ENCODE results near the gene FAM222B. TPM values are rescaled to one million over a fixed set of nuclear protein-coding genes. Genes with fewer than 3 reads are reported as not detected.
A peak's percentile ranks its signal among the peaks of the same experiment; 100 is the strongest.

The FAM222B gene
- total and polyA plus RNA-seq, 7 experiments from 2014 or later: 11.8 to 24.4 (median 22.3) TPM

- Mint-ChIP-seq H3K36me3 (peaks cover 0 to 27% (median 9%) of the 10 kb centered on the region in 5 donors), H3K4me1 (peaks cover 0 to 13% (median 4%) of the 10 kb centered on the region in 7 donors), H3K9me3 (no peaks in the 10 kb centered on the region), H3K27ac (peak overlapping the region in 3 of 9 donors; percentile 32 to 79 (median 59)), H3K27me3 (no peaks in the 10 kb centered on the region), H3K4me3 (no peak overlapping the region)
- H3K36me3 ChIP-seq (ENCODE audit: control insufficient read depth in 2 of 3, insufficient read depth in 3 of 3, low read length in 3 of 3): peaks cover 0 to 34% (median 17%) of the 10 kb centered on the region in 3 experiments
- ATAC-seq: no peak
- H3K4me1 ChIP-seq (ENCODE audit: control insufficient read depth in 2 of 2, insufficient read depth in 2 of 2, low read length in 2 of 2): no peaks in the 10 kb centered on the region
- no peak overlapping the region for H3K27ac ChIP-seq (ENCODE audit: low read depth, low read length)
- no peaks in the 10 kb centered on the region for H3K27me3 ChIP-seq (ENCODE audit: control insufficient read depth in 2 of 2, insufficient read depth in 2 of 2, low read length in 2 of 2)
- no peaks in the 10 kb centered on the region for H3K9me3 ChIP-seq (ENCODE audit: control insufficient read depth in 2 of 3, low read length in 3 of 3)
- no peak for DNase-seq
- ChIA-PET POLR2A (no interaction called here), CTCF (interaction anchor here (14.7 kb wide), 1 partner anchor 31 kb away, joined by 331 read pairs; the partner anchor contains the start of genes NEK8, RPL23A and TLCD1)
- H3K4me3 ChIP-seq (ENCODE audit: low read length): no peak overlapping the region
- intact Hi-C loops (cut with micrococcal nuclease): no loop called here
Observed at GRCh38 chr17:28755486-28755885, 87.1 kb downstream of the FAM222B start.

GRCh38 chr17:28751600-28752366 lies 90.8 kb downstream of the FAM222B start:
- H3K27ac ChIP-seq (ENCODE audit: low read depth, low read length): no peak overlapping the region
- Mint-ChIP-seq H3K9me3 (no peaks in the 10 kb centered on the region), H3K36me3 (peaks cover 0 to 10% (median 0%) of the 10 kb centered on the region in 5 donors), H3K27ac (no peak overlapping the region), H3K4me1 (peaks cover 0 to 16% (median 9%) of the 10 kb centered on the region in 7 donors), H3K4me3 (no peak overlapping the region), H3K27me3 (no peaks in the 10 kb centered on the region)
- peaks cover 0 to 4% of the 10 kb centered on the region in 2 donors for H3K4me1 ChIP-seq (ENCODE audit: control insufficient read depth in 2 of 2, insufficient read depth in 2 of 2, low read length in 2 of 2)
- CTCF ChIA-PET: interaction anchor here (0.6 to 14.7 kb wide), 5 partner anchors 9 to 240 kb away, joined by 3 to 331 read pairs (median 4); partner anchors contain the start of genes NEK8, RPL23A and TLCD1
- no peak for DNase-seq
- peaks cover 0 to 25% (median 0%) of the 10 kb centered on the region in 3 experiments for H3K36me3 ChIP-seq (ENCODE audit: control insufficient read depth in 2 of 3, insufficient read depth in 3 of 3, low read length in 3 of 3)
- POLR2A ChIA-PET: interaction anchor here (0.5 to 16.9 kb wide), 5 partner anchors 23 to 379 kb away, joined by 3 to 269 read pairs (median 3); partner anchors contain the start of genes NEK8, RPL23A and TLCD1
- no peak overlapping the region for H3K4me3 ChIP-seq (ENCODE audit: low read length)
- ATAC-seq: no peak
- H3K27me3 ChIP-seq (ENCODE audit: control insufficient read depth in 2 of 2, insufficient read depth in 2 of 2, low read length in 2 of 2): no peaks in the 10 kb centered on the region
- no peaks in the 10 kb centered on the region for H3K9me3 ChIP-seq (ENCODE audit: control insufficient read depth in 2 of 3, low read length in 3 of 3)
- intact Hi-C loops (cut with micrococcal nuclease): loop anchor here in 1 of 2 donors (5.0 kb wide), 1 partner anchor 34 kb away; the partner anchor contains the start of genes RAB34 and RPL23A

- Mint-ChIP-seq H3K4me3 (peak overlapping the region in 1 of 10 donors; percentile 51), H3K36me3 (peaks cover 0 to 4% (median 0%) of the 10 kb centered on the region in 5 donors), H3K27ac (peak overlapping the region in 4 of 9 donors; percentile 11 to 52 (median 38)), H3K4me1 (peaks cover 0 to 29% (median 15%) of the 10 kb centered on the region in 7 donors), H3K9me3 (no peaks in the 10 kb centered on the region), H3K27me3 (no peaks in the 10 kb centered on the region)
- CTCF ChIA-PET: interaction anchor here (0.6 to 14.7 kb wide), 8 partner anchors 14 to 242 kb away, joined by 3 to 331 read pairs (median 5); partner anchors contain the start of genes FLOT2, NEK8, RPL23A and TLCD1
- peak; percentile 96 for ATAC-seq
- Histone ChIP-seq H3K9me3 (ENCODE audit: control insufficient read depth in 2 of 3, low read length in 3 of 3) (no peaks in the 10 kb centered on the region), H3K36me3 (ENCODE audit: control insufficient read depth in 2 of 3, insufficient read depth in 3 of 3, low read length in 3 of 3) (peaks cover 0 to 24% (median 0%) of the 10 kb centered on the region in 3 experiments), H3K4me3 (ENCODE audit: low read length) (no peak overlapping the region), H3K27ac (ENCODE audit: low read depth, low read length) (peak overlapping the region; percentile 2), H3K4me1 (ENCODE audit: control insufficient read depth in 2 of 2, insufficient read depth in 2 of 2, low read length in 2 of 2) (peaks cover 6 to 14% of the 10 kb centered on the region in 2 donors), H3K27me3 (ENCODE audit: control insufficient read depth in 2 of 2, insufficient read depth in 2 of 2, low read length in 2 of 2) (no peaks in the 10 kb centered on the region)
- peak; percentile 73 to 87 (median 82) for DNase-seq
- POLR2A ChIA-PET: interaction anchor here (0.6 to 16.9 kb wide), 8 partner anchors 10 to 202 kb away, joined by 3 to 269 read pairs (median 4); partner anchors contain the start of genes NEK8, PHF12, RPL23A and TLCD1
- intact Hi-C loops (cut with micrococcal nuclease): loop anchor here (1.0 to 5.0 kb wide), 3 partner anchors 23 to 103 kb away; partner anchors contain the start of genes RAB34 (in 1 of the 2) and RPL23A (in 1 of the 2)
Observed at GRCh38 chr17:28750178-28751047, 92.2 kb downstream of the FAM222B start.

GRCh38 chr17:28749516-28750177 lies 92.9 kb downstream of the FAM222B start:
- Histone ChIP-seq H3K4me3 (ENCODE audit: low read length) (no peak overlapping the region), H3K4me1 (ENCODE audit: control insufficient read depth in 2 of 2, insufficient read depth in 2 of 2, low read length in 2 of 2) (peaks cover 6 to 22% of the 10 kb centered on the region in 2 donors), H3K36me3 (ENCODE audit: control insufficient read depth in 2 of 3, insufficient read depth in 3 of 3, low read length in 3 of 3) (peaks cover 0 to 24% (median 0%) of the 10 kb centered on the region in 3 experiments), H3K9me3 (ENCODE audit: control insufficient read depth in 2 of 3, low read length in 3 of 3) (no peaks in the 10 kb centered on the region), H3K27me3 (ENCODE audit: control insufficient read depth in 2 of 2, insufficient read depth in 2 of 2, low read length in 2 of 2) (no peaks in the 10 kb centered on the region), H3K27ac (ENCODE audit: low read depth, low read length) (no peak overlapping the region)
- Mint-ChIP-seq H3K9me3 (no peaks in the 10 kb centered on the region), H3K4me1 (peaks cover 0 to 34% (median 18%) of the 10 kb centered on the region in 7 donors), H3K36me3 (peaks cover 0 to 6% (median 0%) of the 10 kb centered on the region in 5 donors), H3K27ac (peak overlapping the region in 4 of 9 donors; percentile 11 to 52 (median 32)), H3K27me3 (no peaks in the 10 kb centered on the region), H3K4me3 (no peak overlapping the region)
- CTCF ChIA-PET: interaction anchor here (0.6 to 14.7 kb wide), 7 partner anchors 14 to 202 kb away, joined by 3 to 331 read pairs (median 5); partner anchors contain the start of genes FLOT2, NEK8, RPL23A and TLCD1
- DNase-seq: no peak
- peak; percentile 2 for ATAC-seq
- intact Hi-C loops (cut with micrococcal nuclease): loop anchor here (1.0 to 5.0 kb wide), 3 partner anchors 22 to 102 kb away; partner anchors contain the start of genes RAB34 (in 1 of the 2) and RPL23A (in 1 of the 2)
- POLR2A ChIA-PET: interaction anchor here (0.6 to 16.9 kb wide), 8 partner anchors 9 to 202 kb away, joined by 3 to 269 read pairs (median 4); partner anchors contain the start of genes NEK8, PHF12, RPL23A and TLCD1

- no peak for ATAC-seq
- Mint-ChIP-seq H3K27me3 (no peaks in the 10 kb centered on the region), H3K9me3 (no peaks in the 10 kb centered on the region)
Observed at GRCh38 chr17:28748852-28749515, 93.6 kb downstream of the FAM222B start.

More at GRCh38 chr17:28748852-28749515, 93.6 kb downstream of the FAM222B start:
- Histone ChIP-seq H3K4me3 (ENCODE audit: low read length) (no peak overlapping the region), H3K9me3 (ENCODE audit: control insufficient read depth in 2 of 3, low read length in 3 of 3) (no peaks in the 10 kb centered on the region), H3K36me3 (ENCODE audit: control insufficient read depth in 2 of 3, insufficient read depth in 3 of 3, low read length in 3 of 3) (peaks cover 0 to 24% (median 0%) of the 10 kb centered on the region in 3 experiments), H3K4me1 (ENCODE audit: control insufficient read depth in 2 of 2, insufficient read depth in 2 of 2, low read length in 2 of 2) (peaks cover 6 to 24% of the 10 kb centered on the region in 2 donors), H3K27ac (ENCODE audit: low read depth, low read length) (no peak overlapping the region), H3K27me3 (ENCODE audit: control insufficient read depth in 2 of 2, insufficient read depth in 2 of 2, low read length in 2 of 2) (no peaks in the 10 kb centered on the region)
- intact Hi-C loops (cut with micrococcal nuclease): no loop called here
- POLR2A ChIA-PET: interaction anchor here (0.6 to 16.9 kb wide), 4 partner anchors 21 to 122 kb away, joined by 4 to 269 read pairs (median 6); partner anchors contain the start of genes NEK8, RPL23A and TLCD1
- no peak for DNase-seq
- H3K4me1 Mint-ChIP-seq: peaks cover 0 to 37% (median 21%) of the 10 kb centered on the region in 7 donors
- H3K4me3 Mint-ChIP-seq: no peak overlapping the region
- H3K27ac Mint-ChIP-seq: peak overlapping the region in 5 of 9 donors; percentile 2 to 80 (median 24)
- CTCF ChIA-PET: interaction anchor here (0.6 to 14.7 kb wide), 6 partner anchors 14 to 199 kb away, joined by 3 to 331 read pairs (median 8); partner anchors contain the start of genes NEK8, RPL23A and TLCD1
- peaks cover 0 to 6% (median 0%) of the 10 kb centered on the region in 5 donors for H3K36me3 Mint-ChIP-seq

Measured in naive thymus-derived CD4-positive, alpha-beta T cell (primary cell).